HG03066 (cell line): ENCODE data around the gene DHRS3.
"Not testable (repeated sequence)": the region's sequence is repeated elsewhere in the genome, so short reads cannot be mapped to it uniquely, and the experiment has no call there.

Experiments used
- ATAC-seq: cut with Tn5 transposase; IDR thresholded peaks from one replicate; pipeline ENCODE4 v1.9.1; 2021; ENCODE audit warnings: low read depth; ENCODE audit not compliant: unreplicated experiment

The DHRS3 gene

DNA sequence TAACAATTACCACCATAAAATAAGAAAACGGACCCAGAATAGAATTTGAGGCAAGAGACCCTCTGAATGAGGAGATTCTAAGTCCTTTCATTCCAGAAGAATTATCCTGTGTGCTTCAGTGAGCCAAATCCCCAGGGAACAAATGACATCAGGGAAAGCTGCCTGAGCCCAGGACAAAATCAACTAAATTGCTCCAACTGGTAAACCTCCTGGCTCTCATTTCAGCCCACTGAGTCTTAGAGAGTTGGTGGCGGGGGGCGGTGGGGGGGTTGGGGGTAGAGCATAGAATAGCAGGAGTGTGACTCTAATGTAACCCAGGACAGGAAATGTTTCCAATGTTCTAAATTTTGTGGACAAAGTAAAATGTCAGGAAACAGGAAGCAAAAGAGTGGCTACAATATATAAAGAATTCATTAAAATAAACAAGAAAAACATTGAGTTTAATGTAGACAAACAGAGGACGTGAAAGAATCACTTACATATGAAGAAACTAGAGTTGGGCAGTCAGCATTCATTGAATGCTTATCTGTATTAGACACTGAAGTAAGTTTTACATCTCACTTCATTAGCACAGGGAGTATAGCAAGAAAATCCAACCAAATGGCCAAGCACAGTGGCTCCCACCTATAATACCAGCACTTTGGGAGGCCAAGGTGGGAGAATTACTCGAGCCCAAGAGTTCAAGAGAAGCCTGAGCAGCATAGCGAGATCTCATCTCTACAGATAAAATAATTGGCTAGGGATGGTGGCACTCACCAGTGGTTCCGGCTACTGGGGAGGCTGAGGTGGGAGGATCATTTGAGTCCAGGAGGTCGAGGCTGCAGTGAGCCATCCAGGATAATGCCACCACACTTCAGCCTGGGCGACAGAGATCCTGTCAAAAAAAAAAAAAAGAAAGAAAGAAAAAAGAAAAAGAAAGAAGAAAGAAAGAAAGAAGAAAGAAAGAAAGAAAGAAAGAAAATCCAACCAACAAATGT lies 75.1 kb downstream of the DHRS3 start:
- no peak for ATAC-seq

DNA sequence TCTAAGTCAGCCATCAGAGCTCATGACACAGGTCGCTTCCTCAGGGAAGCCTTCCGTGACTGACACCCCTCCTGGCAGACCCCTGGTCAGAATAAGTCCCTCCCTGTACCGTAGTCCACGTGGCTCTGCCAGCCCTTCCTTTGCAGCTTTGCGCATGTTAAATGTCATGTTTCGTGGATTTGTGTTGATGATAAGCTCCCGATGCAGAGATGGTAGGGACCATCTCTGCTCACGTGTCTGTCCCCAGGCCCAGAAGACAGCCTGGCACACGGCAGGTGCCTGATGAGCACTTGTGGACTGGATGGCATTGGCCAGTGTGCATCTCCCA lies 75.9 kb downstream of the DHRS3 start:
- no peak for ATAC-seq

- no peak for ATAC-seq
Measured at GRCh38 chr1:12541274-12542137, 76.5 kb downstream of the DHRS3 start.

- ATAC-seq = no peak
Measured at GRCh38 chr1:12540580-12541273, 77.3 kb downstream of the DHRS3 start.

DNA sequence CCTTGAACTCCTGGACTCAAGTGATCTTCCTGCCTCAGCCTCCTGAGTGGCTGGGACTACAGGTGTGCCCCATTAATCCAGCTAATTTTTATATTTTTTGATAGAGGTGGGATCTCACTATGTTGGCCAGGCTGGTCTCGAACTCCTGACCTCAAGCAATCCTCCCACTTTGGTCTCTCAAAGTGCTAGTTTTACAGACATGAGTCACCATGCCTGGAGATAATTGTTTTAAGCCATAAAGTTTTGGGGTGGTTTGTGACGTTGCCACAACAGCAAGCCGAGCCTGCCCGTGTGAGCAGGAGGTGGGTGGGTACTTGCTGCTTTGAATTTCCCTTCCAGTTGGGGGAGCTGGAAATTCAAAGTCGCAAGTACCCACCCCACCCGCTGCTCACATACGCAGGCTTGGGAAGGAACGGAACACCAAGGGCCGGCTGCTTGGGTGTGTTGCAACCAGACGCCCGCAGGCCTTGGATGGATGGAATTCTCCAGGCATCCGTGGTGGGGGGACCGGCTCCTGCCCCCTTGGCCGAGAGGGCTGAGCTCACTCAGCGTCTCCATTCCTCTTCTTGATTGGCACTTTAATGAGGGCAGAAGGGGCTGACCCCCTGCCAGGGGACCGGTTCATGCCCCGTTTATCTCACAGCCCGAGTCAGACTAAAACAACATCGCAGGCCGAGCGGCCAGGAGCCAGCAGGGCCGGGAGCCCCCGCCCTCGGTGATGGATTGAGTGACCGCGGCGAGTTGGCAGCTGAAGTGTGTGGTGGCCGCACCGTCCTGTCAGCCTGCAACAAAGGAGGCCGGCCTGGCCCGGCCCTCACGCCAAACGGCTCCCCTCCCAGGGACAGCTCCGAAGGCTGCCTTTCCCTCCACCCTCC lies 78.1 kb downstream of the DHRS3 start:
- ATAC-seq = no peak

- ATAC-seq = no peak
Measured at GRCh38 chr1:12539320-12539704, 78.7 kb downstream of the DHRS3 start.

DNA sequence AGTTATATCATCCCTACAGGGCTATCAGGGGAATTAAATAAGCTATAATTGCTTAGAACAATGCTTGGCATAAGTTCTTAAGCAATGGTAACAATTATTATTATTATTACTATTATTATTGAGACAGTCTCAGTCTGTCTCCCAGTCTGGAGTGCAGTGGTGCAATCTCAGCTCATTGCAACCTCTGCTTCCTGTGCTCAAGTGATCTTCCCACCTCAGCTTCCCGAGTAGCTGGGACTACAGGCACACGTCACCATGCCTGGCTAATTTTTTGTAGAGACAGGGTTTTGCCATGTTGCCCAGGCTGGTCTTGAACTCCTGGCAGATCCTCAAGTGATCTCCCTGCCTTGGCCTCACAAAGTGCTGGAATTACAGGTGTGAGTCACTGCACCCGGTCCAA lies 79.5 kb downstream of the DHRS3 start:
- ATAC-seq = not testable (repeated sequence)

- ATAC-seq = no peak
Measured at GRCh38 chr1:12537906-12538461, 80.0 kb downstream of the DHRS3 start.

DNA sequence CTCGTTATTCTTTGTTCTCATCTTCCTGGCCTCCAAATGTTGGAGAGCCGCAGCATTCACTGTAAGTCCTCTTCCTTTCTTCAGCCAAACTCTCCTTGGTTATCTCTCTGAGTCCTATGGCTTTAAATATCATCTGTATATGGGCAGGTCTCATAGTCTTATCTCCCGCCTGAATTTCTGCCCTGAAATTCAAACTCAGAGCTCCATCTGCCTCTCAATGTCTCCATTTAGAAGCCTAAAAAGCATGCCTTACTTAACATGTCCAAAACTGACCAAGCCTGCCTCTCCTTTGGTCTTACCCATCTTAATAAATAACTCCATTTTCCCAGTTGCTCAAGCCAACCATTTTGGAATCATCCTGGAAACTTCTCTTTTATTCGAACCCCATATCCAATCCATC lies 80.7 kb downstream of the DHRS3 start:
- no peak for ATAC-seq

DNA sequence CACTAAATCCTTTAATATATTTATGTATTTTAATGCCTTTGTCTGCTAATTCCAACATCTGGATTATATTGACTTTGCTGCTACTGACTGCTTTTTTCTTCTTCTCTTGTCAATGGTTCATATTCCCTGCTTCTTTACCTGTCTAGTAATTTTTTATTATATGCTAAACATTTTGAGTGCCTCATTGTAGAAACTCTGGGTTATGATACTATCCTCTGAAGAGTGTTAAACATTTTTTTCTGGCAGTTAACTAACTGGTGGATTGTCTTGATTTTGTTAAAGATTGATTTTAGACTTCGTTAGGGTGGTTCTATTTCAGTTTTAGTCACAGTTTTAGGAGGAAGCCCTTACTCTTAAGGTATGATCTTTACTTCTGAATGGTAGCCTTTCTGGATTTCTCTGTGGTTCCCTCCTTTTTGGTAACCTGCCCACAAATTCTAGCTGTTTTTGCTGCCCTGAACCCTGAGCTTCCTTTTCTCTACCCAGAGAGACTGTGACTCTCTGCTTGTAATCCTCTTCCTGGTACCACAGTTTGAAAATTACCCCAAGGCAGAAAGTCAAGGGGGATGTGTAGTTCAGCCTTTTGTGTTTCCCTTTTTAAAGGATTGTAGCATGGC lies 81.9 kb downstream of the DHRS3 start:
- no peak for ATAC-seq

DNA sequence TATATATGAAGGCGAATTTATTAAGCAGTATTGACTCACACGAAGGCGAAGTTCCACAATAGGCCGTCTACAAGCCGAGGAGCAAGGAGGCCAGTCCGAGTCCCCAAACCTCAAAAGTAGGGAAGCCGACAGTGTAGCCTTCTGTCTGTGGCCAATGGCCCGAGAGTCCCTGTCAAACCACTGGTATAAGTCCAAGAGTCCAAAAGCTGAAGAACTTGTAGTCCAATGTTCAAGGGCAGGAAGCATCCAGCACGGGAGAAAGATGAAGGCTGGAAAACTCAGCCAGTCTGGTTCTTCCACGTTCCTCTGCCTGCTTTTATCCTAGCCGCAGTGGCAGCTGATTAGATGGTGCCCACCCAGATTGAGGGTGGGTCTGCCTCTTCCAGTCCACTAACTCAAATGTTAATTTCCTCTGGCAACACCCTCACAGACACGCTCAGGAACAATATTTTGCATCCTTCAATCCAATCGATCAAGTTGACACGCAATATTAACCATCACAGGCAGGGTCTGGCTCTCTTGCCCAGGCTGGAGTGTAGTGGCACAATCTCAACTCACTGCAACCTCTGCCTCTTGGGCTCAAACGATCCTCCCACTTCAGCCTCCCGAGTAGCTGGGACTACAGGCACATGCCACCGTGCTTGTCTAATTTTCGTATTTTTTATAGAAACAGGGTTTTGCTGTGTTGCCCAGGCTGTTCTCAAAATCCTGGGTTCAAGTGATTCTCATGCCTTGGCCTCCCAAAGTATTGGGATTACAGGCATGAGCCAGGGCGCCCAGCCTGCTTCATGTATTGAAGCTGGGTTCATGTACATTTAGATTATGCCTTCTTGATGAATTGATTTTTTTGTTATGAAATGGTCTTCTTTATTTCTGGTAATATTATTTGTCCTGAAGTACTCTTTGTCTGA lies 85.3 kb downstream of the DHRS3 start:
- no peak for ATAC-seq

GRCh38 chr1:12531179-12531499 lies 86.9 kb downstream of the DHRS3 start:
- no peak for ATAC-seq

DNA sequence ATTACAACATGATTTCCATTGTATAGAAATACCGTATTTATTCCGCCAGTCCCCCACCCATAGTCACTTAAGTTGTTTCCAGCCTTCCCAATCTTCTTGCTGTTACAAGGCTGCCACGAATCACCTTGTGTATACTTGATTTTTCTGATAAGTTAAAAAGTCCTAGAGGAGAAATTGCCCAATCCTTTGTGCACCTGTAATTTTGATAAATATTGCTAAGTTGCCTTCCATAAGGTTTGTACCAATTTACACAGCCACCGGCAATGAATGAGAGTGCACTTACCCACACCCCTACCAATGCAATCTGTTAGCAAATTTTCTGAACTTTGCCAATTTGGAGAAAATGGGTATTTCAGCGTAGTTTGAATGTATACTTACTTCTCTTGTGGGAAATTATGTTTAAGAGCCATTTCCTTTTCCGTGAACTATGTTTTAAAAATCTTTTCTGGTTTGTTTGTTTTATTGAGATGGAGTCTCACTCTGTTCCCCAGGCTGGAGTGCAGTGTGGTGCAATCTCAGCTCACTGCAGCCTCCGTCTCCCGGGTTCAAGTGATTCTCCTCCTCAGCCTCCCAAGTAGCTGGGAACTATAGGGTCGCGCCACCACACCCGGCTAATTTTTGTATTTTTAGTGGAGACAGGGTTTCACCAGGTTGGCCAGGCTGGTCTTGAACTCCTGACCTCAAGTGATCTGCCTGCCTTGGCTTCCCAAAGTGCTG lies 87.4 kb downstream of the DHRS3 start:
- ATAC-seq = no peak

DNA sequence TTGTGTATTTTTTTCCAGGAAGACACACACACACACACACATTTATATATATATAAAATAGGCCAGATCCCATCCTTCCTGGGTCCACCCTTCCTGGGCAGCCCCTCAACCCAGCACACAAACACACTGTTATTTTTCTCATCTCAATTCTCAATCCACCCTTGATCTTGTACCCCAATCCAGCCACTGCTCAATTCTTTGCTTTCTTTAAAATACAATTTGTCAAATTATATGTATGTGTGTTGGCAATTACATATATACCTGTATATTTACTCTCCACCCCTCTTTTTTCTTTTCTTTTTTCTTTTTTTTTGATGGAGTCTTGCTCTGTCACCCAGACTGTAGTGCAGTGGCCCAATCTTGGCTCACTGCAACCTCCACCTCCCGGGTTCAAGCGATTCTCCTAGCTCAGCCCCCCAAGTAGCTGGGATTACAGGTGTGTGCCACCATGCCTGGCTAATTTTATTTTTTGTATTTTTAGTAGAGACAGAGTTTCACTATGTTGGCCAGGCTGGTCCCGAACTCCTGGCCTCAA lies 88.3 kb downstream of the DHRS3 start:
- ATAC-seq = no peak

DNA sequence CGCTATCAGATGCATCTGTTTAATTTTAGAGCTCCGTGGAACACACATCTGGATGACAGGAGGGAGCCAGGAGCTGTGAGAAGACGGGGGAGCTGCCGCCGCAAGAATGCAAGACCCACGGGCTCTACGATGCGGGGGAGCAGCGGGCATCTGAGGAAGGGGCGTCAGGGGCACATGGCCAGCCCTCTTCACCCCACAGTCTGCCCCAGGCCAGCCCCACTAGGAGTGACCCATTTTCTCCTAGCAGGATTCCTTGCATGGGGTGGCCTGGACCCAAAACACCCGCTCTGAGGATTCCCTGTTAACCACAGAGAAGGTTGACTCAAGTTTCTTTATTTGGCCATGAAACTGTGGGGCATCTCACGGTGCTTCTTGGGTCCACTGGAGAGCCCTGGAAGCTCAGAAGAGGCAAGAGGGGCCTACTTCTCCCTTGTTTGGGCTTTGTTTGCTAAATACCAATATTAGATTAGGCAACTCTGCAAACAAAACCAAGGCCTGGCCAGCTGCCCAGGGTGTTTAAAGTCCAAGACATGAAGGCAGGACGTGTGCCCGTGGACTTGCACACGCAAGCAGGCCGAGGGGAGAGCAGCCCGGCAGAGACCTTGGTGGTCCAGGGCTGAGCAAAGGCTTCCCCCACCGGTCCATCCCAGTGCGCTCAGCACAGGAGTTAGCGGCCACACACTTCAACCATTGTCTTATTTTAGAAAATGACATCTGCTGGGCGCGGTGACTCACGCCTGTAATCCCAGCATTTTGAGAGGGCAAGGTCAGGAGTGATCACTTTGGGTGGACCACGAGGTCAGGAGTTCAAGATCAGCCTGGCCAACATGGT lies 89.8 kb downstream of the DHRS3 start:
- no peak for ATAC-seq

DNA sequence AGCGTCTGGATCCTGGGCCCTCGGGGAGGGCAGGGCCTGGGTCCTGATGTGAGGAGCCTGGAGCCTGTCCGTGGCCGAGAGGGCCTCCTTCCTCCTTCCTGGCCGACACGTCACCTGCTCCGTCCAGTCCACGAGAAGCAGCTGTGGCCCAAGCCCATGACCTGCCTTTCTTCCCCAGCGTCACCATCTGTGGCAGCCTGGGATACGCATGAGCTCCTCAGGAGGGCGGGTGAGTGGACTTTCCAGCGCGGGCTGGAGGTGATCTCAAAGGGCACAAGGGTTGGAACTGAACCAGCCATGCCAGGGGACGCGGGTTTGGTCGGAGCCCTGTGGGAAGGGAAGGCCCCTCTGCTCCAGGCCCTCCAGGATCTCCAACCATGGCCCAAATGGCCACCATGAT lies 90.4 kb downstream of the DHRS3 start:
- no peak for ATAC-seq
